Body of pancreas (tissue), 4 donors: ENCODE measurements around the gene FYB1. TPM values are rescaled to one million over a fixed set of nuclear protein-coding genes. Genes with fewer than 3 reads are reported as not detected.

Source experiments
- ATAC-seq: fragments of 150-250 bp; one replicate; pipeline ENCODE4 v1.9.1; 2016
- DNase-seq, 4 donors: peaks; one replicate each; pipeline ENCODE4 v3.0.0-alpha.2; 2019
- H3K27ac ChIP-seq, 4 donors: fragments of 200-600 bp; sonication (generic); 1 replicate in 3 of 4; 2 replicates in 1 of 4; pipeline versions ENCODE4 v1.5.1 to v1.6.1; 2016 to 2019; ENCODE audit warnings: mild to moderate bottlenecking in 1 of 4, mixed read lengths in 1 of 4, moderate library complexity in 1 of 4
- H3K27me3 ChIP-seq, 2 donors: fragments of 200-600 bp; sonication (generic); one replicate each; pipeline ENCODE4 v1.6.0; 2016; ENCODE audit warnings: mild to moderate bottlenecking in 1 of 2
- H3K36me3 ChIP-seq, 2 donors: fragments of 200-600 bp; sonication (generic); replicated peaks in 1 of 2; 2 replicates each; pipeline ENCODE4 v1.5.1; 2016; ENCODE audit warnings: low read depth in 2 of 2; ENCODE audit not compliant: insufficient read depth in 1 of 2
- H3K4me1 ChIP-seq: fragments of 200-600 bp; sonication (generic); one replicate; pipeline ENCODE4 v1.6.0; 2016
- H3K4me3 ChIP-seq, 2 donors: fragments of 200-600 bp; sonication (generic); 1 replicate in 1 of 2; 2 replicates in 1 of 2; pipeline ENCODE4 v1.5.1; 2016 to 2019
- H3K9me3 ChIP-seq, 3 donors: fragments of 200-600 bp; sonication (generic); 1 replicate in 2 of 3; 2 replicates in 1 of 3; pipeline ENCODE4 v1.5.1; 2016
- POLR2A ChIP-seq, 3 donors: fragments of 450-650 bp; IDR thresholded peaks; one replicate each; pipeline ENCODE4 v1.6.1; 2016; ENCODE audit warnings: antibody characterized with exemption in 3 of 3, mild to moderate bottlenecking in 2 of 3
- WGBS, 2 donors: methylation state at CpG; one replicate each; pipeline ENCODE4 v1.1.5; 2017; 5-methylcytosine and 5-hydroxymethylcytosine counted together
- intact Hi-C: fragments of 100-400 bp; cut with DNase I; formaldehyde crosslinking; loops from one replicate; pipeline ENCODE4 v1.15.1; 2023
- total RNA-seq, 2 donors: library from RNA; depleted of rRNA; stranded (reverse); fragments of >200 nt; gene quantifications; one replicate each; pipeline ENCODE4 v1.1.0, GENCODE V29; 2016
- TF ChIP-seq, protein P1 (sequence below), 7 experiments: fragments of 450-650 bp in 4 of 7; fragments of 200-600 bp in 3 of 7; sonication (generic) in 3 of 7; IDR thresholded peaks; one replicate each; pipeline ENCODE4 v1.5.1; 2016 to 2019; ENCODE audit warnings: antibody characterized with exemption in 7 of 7

Gene FYB1
- total RNA-seq, 2 donors from 2014 or later: 2.9 to 3.0 TPM

DNA sequence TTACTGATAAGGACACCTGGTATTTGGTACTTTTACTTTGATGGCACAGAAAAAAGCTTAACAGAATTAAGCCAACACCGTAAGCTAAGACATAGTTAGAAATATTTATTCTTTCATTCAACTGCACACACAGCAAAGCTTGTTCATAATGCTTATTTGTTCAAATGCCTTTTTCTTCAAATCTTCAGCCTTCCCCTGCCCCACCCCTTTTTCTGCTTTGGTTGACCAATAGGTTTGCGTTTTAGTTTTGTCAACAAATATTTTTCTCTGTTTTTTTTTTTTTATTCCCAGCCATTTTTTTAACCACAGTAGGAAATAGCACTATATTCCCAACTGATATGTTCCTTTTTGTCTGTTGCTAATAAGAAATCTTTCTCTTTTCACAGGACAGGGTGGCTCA, 140.2 kb downstream of the FYB1 start:
- ATAC-seq: no peak
- intact Hi-C loops: no loop called here
- Histone ChIP-seq H3K4me1 (peaks cover 4% of the 10 kb centered on the region), H3K36me3 (no peaks in the 10 kb centered on the region), H3K27ac (no peak overlapping the region), H3K4me3 (no peak overlapping the region), H3K27me3 (no peaks in the 10 kb centered on the region), H3K9me3 (no peaks in the 10 kb centered on the region)
- TF ChIP-seq, protein P1, sequence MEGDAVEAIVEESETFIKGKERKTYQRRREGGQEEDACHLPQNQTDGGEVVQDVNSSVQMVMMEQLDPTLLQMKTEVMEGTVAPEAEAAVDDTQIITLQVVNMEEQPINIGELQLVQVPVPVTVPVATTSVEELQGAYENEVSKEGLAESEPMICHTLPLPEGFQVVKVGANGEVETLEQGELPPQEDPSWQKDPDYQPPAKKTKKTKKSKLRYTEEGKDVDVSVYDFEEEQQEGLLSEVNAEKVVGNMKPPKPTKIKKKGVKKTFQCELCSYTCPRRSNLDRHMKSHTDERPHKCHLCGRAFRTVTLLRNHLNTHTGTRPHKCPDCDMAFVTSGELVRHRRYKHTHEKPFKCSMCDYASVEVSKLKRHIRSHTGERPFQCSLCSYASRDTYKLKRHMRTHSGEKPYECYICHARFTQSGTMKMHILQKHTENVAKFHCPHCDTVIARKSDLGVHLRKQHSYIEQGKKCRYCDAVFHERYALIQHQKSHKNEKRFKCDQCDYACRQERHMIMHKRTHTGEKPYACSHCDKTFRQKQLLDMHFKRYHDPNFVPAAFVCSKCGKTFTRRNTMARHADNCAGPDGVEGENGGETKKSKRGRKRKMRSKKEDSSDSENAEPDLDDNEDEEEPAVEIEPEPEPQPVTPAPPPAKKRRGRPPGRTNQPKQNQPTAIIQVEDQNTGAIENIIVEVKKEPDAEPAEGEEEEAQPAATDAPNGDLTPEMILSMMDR (IDR thresholded peaks at IDR 0.05): no peak
- no peak for TF ChIP-seq POLR2A (IDR thresholded peaks at IDR 0.05)
- DNase-seq: no peak
- 48 to 53% methylated on average over 2 of the region's 2 CpGs for WGBS, 2 donors

DNA sequence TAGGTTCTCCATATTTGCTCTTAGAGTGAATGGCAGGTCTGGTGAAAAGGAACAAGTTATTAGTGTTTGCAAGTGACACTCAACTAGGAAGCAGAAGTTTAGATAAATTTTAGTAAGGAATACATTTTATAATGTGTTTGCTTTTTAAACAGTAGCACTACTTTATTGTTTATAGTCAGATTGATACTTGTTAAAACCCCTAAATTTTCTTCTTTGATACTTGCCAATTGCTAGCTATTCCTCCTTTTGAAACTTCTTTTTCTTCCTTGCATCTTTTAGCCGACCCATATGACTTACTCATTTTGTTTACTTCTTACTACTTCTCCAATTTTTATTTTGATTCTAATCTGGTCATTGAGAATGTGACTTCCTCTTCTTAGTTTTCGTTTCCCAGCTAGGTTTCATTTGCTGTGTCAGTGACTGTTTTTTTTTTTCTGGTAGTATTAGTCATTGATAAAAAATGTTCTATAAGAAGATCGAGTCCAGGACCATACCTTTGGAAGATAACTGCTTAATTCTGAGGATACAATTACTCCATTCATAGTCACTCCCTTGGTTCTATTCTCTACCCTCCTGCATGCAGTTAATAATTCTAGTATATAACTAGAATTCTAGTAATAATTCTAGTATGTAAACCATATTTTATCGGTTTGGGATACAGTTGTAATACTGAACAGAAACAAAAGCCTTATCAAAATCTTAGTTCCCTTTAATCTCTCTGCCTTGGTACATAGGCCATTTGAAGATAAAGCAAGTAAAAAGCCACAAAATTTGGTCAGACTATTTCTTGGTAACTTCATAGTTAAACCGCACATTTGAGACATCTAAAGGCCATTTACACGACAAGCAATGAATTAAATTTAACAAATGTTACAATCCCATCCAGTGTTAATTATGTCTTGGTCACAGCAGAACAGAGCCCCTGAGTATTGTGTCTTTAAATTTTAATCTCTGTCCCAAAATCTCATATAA, 142.3 kb downstream of the FYB1 start:
- WGBS, 2 donors: 35 to 48% methylated on average over 6 of the region's 6 CpGs
- Histone ChIP-seq H3K36me3 (no peaks in the 10 kb centered on the region), H3K4me1 (peaks cover 11% of the 10 kb centered on the region), H3K27ac (peak overlapping the region in 3 of 4 donors; percentile 17 to 99 (median 40)), H3K4me3 (no peak overlapping the region), H3K27me3 (no peaks in the 10 kb centered on the region), H3K9me3 (no peaks in the 10 kb centered on the region)
- intact Hi-C loops: no loop called here
- TF ChIP-seq, protein P1 (IDR thresholded peaks at IDR 0.05): no peak
- no peak for TF ChIP-seq POLR2A (IDR thresholded peaks at IDR 0.05)
- DNase-seq: no peak
- no peak for ATAC-seq

DNA sequence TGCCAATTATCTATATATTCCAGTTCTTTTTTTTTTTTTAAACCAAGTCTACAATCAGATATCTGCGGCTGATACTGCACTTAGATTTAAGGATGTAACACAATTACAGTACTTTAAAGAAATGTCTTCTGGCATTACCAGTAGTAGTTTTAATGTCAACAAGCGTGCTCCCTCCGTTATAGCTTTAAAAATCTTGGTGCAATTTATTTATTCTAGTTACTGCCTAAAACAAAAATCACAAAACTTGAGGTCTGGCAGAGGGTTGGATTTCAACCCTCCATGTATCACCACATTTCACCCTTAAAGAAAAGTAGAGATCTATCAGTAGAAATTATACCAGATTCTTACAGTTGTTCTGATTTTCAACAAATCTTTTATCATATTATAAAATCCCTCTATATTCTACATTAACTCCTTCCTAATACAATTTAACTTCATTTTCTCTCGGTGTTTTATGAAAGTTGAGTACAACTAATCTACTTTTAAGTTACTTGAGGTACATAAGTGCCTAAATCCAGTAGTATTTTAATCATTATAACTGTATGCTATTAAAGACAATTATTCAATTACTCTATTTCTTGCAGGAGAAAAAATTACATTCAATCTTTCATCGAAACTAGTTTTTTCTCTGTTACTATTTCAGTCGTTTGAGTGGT, 143.1 kb downstream of the FYB1 start:
- TF ChIP-seq, protein P1 (IDR thresholded peaks at IDR 0.05): no peak
- no peak for TF ChIP-seq POLR2A (IDR thresholded peaks at IDR 0.05)
- H3K36me3 ChIP-seq: no peaks in the 10 kb centered on the region
- H3K4me3 ChIP-seq: no peak overlapping the region
- H3K27me3 ChIP-seq: no peaks in the 10 kb centered on the region
- no peaks in the 10 kb centered on the region for H3K9me3 ChIP-seq
- intact Hi-C loops: no loop called here
- ATAC-seq: no peak
- peak overlapping the region in 3 of 4 donors; percentile 40 to 99 (median 99) for H3K27ac ChIP-seq
- H3K4me1 ChIP-seq: peaks cover 19% of the 10 kb centered on the region
- 75 to 77% methylated on average over 6 of the region's 6 CpGs for WGBS, 2 donors
- DNase-seq: no peak

DNA sequence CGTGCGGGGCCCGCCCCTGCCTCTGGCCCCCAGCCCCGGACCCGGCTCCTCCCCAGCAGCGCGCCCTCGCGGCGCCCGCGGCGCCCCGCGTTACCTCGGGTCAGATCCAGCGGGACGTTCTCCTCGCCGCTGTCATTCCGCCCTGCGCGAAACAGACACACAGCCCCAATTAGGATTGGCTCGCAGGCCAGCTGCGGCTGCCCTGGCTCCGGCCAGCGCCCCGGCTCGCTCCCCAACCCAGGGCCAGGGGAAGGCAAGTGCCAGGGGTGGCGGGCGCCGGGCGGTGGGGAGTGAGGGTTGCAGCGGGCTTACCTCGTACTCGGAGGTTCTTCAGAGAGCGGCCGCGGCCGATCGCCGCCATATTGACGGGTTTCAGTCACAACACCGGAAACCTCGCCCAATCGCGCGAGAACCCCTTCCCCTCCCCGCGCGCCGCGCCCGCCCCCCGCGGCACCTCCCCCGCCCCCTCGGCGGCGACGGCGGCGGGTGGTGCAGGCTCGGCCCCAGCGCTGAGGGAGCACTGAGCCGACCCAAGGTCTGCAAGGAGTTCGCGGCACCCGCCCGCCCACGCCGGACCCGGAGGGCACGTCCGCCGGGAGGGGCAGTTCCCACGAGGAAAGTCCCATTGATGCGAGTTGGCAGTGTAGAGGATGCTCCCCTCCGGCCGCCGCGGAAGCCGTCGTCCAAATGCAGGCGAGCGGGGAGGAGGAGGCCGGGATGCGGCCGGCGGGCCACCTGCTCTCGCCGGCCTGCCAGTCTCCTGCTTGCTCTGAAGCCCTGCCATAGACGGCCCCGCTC, 145.1 kb downstream of the FYB1 start, which contains the start of gene RICTOR:
Gene RICTOR, minus strand, starts transcription at position 383 of the 798 bp plus-strand sequence. Its CDS starts 22 bp downstream, at position 361.
- Histone ChIP-seq H3K27ac (peak within 1 kb of the TSS; percentile 85 to 99 (median 98)), H3K27me3 (no peaks in the 10 kb centered on the region), H3K4me1 (peaks cover 21% of the 10 kb centered on the region), H3K9me3 (no peaks in the 10 kb centered on the region), H3K4me3 (peak within 1 kb of the TSS; percentile 95 to 96), H3K36me3 (no peaks in the 10 kb centered on the region)
- DNase-seq: peak; percentile 85 to 93 (median 88)
- TF ChIP-seq POLR2A (IDR thresholded peaks at IDR 0.05): peak; percentile 48 to 71 (median 69)
- TF ChIP-seq, protein P1 (IDR thresholded peaks at IDR 0.05): no peak
- peak; percentile 91 for ATAC-seq
- WGBS, 2 donors: 0% methylated on average over 13 to 62 of the region's 94 CpGs
- intact Hi-C loops: no loop called here
